HG03175 (cell line): ENCODE data around the gene RNF187.

Experiments used
- ATAC-seq: cut with Tn5 transposase; IDR thresholded peaks from one replicate; pipeline ENCODE4 v1.9.1; 2021; ENCODE audit warnings: mild to moderate bottlenecking, moderate library complexity; ENCODE audit not compliant: unreplicated experiment

Gene RNF187

GRCh38 chr1:228507961-228508652 is 20.9 kb downstream of the RNF187 start:
- ATAC-seq: no peak

GRCh38 chr1:228508840-228509415 is 21.7 kb downstream of the RNF187 start:
- no peak for ATAC-seq

GRCh38 chr1:228510101-228510802 is 23.1 kb downstream of the RNF187 start:
- ATAC-seq: no peak

GRCh38 chr1:228510803-228511413 is 23.7 kb downstream of the RNF187 start:
- no peak for ATAC-seq

- ATAC-seq: no peak
These were observed 24.6 kb downstream of the RNF187 start for GRCh38 chr1:228511546-228512445.

- ATAC-seq: no peak
These were observed 25.6 kb downstream of the RNF187 start for GRCh38 chr1:228512781-228513198.

GRCh38 chr1:228513236-228513900 is 26.2 kb downstream of the RNF187 start:
- ATAC-seq: no peak

- no peak for ATAC-seq
These were observed 27.2 kb downstream of the RNF187 start for GRCh38 chr1:228514421-228514820.

GRCh38 chr1:228515200-228515834 is 28.1 kb downstream of the RNF187 start:
- ATAC-seq: no peak

- ATAC-seq: no peak
These were observed 30.5 kb downstream of the RNF187 start for GRCh38 chr1:228517655-228518054.

- ATAC-seq: no peak
These were observed 40.4 kb downstream of the RNF187 start for GRCh38 chr1:228527596-228527995.

- no peak for ATAC-seq
These were observed 41.4 kb downstream of the RNF187 start for GRCh38 chr1:228528612-228529011.

GRCh38 chr1:228530086-228530758 is 43.0 kb downstream of the RNF187 start:
- no peak for ATAC-seq

GRCh38 chr1:228530951-228531731 is 44.0 kb downstream of the RNF187 start:
- ATAC-seq: no peak

GRCh38 chr1:228538831-228539230 is 51.6 kb downstream of the RNF187 start:
- no peak for ATAC-seq

- no peak for ATAC-seq
These were observed 53.2 kb downstream of the RNF187 start for GRCh38 chr1:228540161-228540917.

- ATAC-seq: no peak
These were observed 54.5 kb downstream of the RNF187 start for GRCh38 chr1:228541725-228542124.

- ATAC-seq: no peak
These were observed 55.2 kb downstream of the RNF187 start for GRCh38 chr1:228542376-228542775.
